Calu3 (cell line): ENCODE results near the gene CCDC146. TPM values are rescaled to one million over a fixed set of nuclear protein-coding genes. Genes with fewer than 3 reads are reported as not detected.
A peak's percentile ranks its signal among the peaks of the same experiment; 100 is the strongest.

Experiments used
- BruUV-seq: library from RNA; stranded (reverse); fragments of 400-500 nt; replicated peaks from 2 replicates; lab custom pipeline; 2021; lab: Mats Ljungman, UMichigan
- CTCF ChIA-PET: fragments of 300-600 bp; sonication (Branson Sonifier 250); formaldehyde crosslinking; loops from one replicate; lab custom pipeline; 2022; ENCODE audit warnings: antibody characterized with exemption; lab: Charles Lee
- DNase-seq: peaks from one replicate; pipeline ENCODE4 v3.0.0; 2022
- H3K27ac Mint-ChIP-seq: one replicate; pipeline ENCODE4 v1.8.0; 2022; ENCODE audit warnings: mixed read lengths; ENCODE audit not compliant: unreplicated experiment
- H3K27me3 Mint-ChIP-seq: one replicate; pipeline ENCODE4 v1.8.0; 2022; ENCODE audit warnings: mixed read lengths; ENCODE audit not compliant: unreplicated experiment
- H3K36me3 Mint-ChIP-seq: one replicate; pipeline ENCODE4 v1.8.0; 2022; ENCODE audit warnings: mild to moderate bottlenecking, moderate library complexity, mixed read lengths; ENCODE audit not compliant: insufficient read depth, unreplicated experiment
- H3K4me1 Mint-ChIP-seq: one replicate; pipeline ENCODE4 v1.8.0; 2022; ENCODE audit warnings: mild to moderate bottlenecking, low read depth, mixed read lengths; ENCODE audit not compliant: unreplicated experiment
- H3K4me3 Mint-ChIP-seq: one replicate; pipeline ENCODE4 v1.8.0; 2022; ENCODE audit warnings: mild to moderate bottlenecking, low read depth, moderate library complexity, mixed read lengths; ENCODE audit not compliant: unreplicated experiment
- H3K9me3 Mint-ChIP-seq: one replicate; pipeline ENCODE4 v1.8.0; 2022; ENCODE audit warnings: low read depth, mixed read lengths; ENCODE audit not compliant: unreplicated experiment
- CTCF ChIP-seq: fragments of 200-600 bp; IDR thresholded peaks from one replicate; pipeline ENCODE4 v1.8.0; 2022; ENCODE audit warnings: antibody characterized with exemption; ENCODE audit not compliant: unreplicated experiment
- intact Hi-C: fragments of 100-400 bp; cut with micrococcal nuclease; formaldehyde crosslinking; loops from one replicate; pipeline ENCODE4 v1.10.0; 2022; ENCODE audit not compliant: unreplicated experiment
- total RNA-seq: library from RNA; stranded (reverse); gene quantifications from 2 replicates; pipeline ENCODE4 v1.2.3, GENCODE V29; 2022

Gene CCDC146
- total RNA-seq, 1 experiment from 2014 or later = 8.8 TPM

- CTCF ChIA-PET = interaction anchor here (2.0 kb wide), 1 partner anchor 86 kb away, joined by 22 read pairs; no protein-coding TSS in a partner anchor
- TF ChIP-seq CTCF = no peak
- H3K27me3 Mint-ChIP-seq = no peaks in the 10 kb centered on the region
- no peak for DNase-seq
- no peak overlapping the region for H3K4me3 Mint-ChIP-seq
- intact Hi-C loops = loop anchor here (2.0 to 5.0 kb wide), 2 partner anchors 81 to 121 kb away; no protein-coding TSS in a partner anchor
- no peak overlapping the region for H3K27ac Mint-ChIP-seq
- H3K4me1 Mint-ChIP-seq = peaks cover 12% of the 10 kb centered on the region
- H3K9me3 Mint-ChIP-seq = no peaks in the 10 kb centered on the region
- no peaks in the 10 kb centered on the region for H3K36me3 Mint-ChIP-seq
- no TSS peak for BruUV-seq
Measured at GRCh38 chr7:77246026-77246640, 123.7 kb downstream of the CCDC146 start.

DNA sequence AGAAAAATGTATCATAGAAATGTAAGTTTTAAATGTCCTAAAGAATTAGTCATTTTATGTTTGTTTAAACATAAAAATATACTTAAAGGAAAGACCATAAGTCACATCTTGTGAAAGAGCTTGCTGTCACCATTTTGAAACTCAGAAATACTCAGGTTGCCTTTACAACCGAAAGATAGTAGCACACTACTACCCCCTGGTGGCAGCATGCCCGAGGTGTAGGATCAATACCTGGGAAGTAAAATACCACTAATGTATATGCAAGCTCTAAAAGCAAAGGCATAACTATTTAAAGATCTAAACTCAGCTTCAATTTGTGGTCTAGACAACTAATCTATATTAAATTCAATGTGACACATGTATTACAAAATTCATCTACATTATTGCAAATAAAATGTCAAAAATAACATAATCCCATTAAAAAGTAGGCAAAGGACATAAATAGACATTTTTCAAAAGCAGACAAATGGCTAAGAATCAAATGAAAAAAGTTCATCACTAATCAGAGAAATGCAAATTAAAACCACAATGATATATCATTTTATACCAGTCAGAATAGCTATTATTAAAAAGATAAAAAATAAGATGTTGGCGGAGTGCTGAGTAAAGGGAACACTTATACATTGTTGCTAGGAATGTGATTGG lies 124.9 kb downstream of the CCDC146 start:
- Mint-ChIP-seq H3K4me3 (no peak overlapping the region), H3K4me1 (peaks cover 16% of the 10 kb centered on the region), H3K27me3 (no peaks in the 10 kb centered on the region), H3K36me3 (no peaks in the 10 kb centered on the region), H3K9me3 (no peaks in the 10 kb centered on the region), H3K27ac (no peak overlapping the region)
- DNase-seq = peak; percentile 82
- CTCF ChIA-PET = interaction anchor here (1.0 to 2.0 kb wide), 3 partner anchors 21 to 125 kb away, joined by 3 to 22 read pairs (median 11); partner anchors contain the start of gene CCDC146
- no TSS peak for BruUV-seq
- TF ChIP-seq CTCF = peak; percentile 46
- intact Hi-C loops = loop anchor here (2.0 to 5.0 kb wide), 2 partner anchors 80 to 123 kb away; no protein-coding TSS in a partner anchor

- DNase-seq = no peak
- Mint-ChIP-seq H3K36me3 (no peaks in the 10 kb centered on the region), H3K27ac (no peak overlapping the region), H3K4me1 (peaks cover 16% of the 10 kb centered on the region), H3K9me3 (no peaks in the 10 kb centered on the region), H3K27me3 (no peaks in the 10 kb centered on the region), H3K4me3 (no peak overlapping the region)
- BruUV-seq = no TSS peak
- no peak for TF ChIP-seq CTCF
- CTCF ChIA-PET = interaction anchor here (2.0 kb wide), 1 partner anchor 84 kb away, joined by 22 read pairs; no protein-coding TSS in a partner anchor
- intact Hi-C loops = loop anchor here (5.0 kb wide), 1 partner anchor 79 kb away; no protein-coding TSS in a partner anchor
Measured at GRCh38 chr7:77248154-77248553, 125.7 kb downstream of the CCDC146 start.

DNA sequence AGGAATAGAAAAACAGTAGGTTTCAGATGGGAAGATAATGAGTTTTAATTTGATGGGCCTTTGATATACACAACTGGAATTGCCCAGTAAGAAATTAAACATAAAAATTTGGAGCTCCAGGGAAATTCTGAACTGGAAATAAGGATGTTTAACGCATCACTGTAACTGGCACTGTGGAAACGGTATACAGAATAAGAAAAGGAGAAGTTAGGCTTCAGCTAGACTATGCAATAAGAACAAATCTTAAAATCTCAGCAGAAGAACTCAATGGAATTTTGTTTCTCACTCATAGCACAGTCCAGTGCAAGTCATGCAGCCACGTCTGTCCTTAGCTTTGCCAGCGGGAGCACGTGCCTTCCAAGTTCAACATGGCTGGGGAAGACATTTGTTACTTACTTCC lies 130.1 kb downstream of the CCDC146 start:
- DNase-seq = no peak
- no peak for TF ChIP-seq CTCF
- intact Hi-C loops = no loop called here
- Mint-ChIP-seq H3K4me1 (peaks cover 16% of the 10 kb centered on the region), H3K36me3 (no peaks in the 10 kb centered on the region), H3K27me3 (no peaks in the 10 kb centered on the region), H3K9me3 (no peaks in the 10 kb centered on the region), H3K4me3 (no peak overlapping the region), H3K27ac (no peak overlapping the region)
- CTCF ChIA-PET = interaction anchor here (0.7 kb wide), 1 partner anchor 80 kb away, joined by 3 read pairs; no protein-coding TSS in a partner anchor
- BruUV-seq = no TSS peak
